Measurements from ENCODE around the gene PTGS1.
"Not testable (repeated sequence)": the region's sequence is repeated elsewhere in the genome, so short reads cannot be mapped to it uniquely, and the experiment has no call there.

Gene PTGS1

DNA sequence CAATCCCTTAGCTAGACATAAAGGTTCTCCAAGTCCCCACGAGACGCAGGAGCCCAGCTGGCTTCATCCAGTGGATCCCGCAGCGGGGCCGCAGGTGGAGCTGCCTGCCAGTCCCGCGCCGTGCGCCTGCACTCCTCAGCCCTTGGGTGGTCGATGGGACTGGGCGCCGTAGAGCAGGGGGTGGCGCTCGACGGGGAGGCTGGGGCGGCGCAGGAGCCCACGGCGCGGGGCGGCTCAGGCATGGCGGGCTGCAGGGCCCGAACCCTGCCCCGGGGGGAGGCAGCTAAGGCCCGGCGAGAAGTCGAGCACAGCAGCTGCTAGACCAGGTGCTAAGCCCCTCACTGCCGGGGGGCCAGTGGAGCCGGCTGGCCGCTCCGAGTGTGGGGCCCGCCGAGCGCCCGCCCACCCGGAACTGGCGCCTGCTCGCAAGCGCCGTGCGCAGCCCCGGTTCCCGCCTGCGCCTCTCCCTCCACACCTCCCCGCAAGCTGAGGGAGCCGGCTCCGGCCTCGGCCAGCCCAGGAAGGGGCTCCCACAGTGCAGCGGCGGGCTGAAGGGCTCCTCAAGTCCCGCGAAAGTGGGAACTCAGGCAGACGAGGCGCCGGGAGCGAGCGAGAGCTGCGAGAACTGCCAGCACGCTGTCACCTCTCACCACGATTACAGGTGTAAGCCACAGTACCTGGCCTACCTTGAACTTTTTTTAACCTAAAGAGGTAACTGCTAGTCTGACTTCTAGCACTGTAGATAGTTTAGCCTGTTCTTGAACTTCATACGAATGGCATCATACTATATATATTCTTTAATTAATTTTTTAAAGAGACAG lies 35.5 kb downstream of the PTGS1 start:
- no peak for TF ChIP-seq ARNT (IDR thresholded peaks at IDR 0.05)
- no peak for DNase-seq (ENCODE audit: extremely low spot score)
- ChIA-PET CTCF (no interaction called here), POLR2A (no interaction called here)

DNA sequence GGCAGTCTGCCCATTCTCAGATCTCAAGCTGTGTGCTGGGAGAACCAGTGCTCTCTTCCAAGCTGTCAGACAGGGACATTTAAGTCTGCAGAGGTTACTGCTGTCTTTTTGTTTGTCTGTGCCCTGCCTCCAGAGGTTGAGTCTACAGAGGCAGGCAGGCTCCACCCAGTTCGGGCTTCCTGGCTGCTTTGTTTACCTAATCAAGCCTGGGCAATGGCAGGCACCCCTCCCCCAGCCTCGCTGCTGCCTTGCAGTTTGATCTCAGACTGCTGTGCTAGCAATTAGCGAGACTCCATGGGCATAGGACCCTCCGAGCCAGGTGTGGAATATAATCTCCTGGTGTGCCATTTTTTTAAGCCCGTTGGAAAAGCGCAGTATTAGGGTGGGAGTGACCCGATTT lies 43.3 kb downstream of the PTGS1 start:
- POLR2A ChIA-PET; DNase-seq (ENCODE audit: extremely low spot score); CTCF ChIA-PET: not testable (repeated sequence)

DNA sequence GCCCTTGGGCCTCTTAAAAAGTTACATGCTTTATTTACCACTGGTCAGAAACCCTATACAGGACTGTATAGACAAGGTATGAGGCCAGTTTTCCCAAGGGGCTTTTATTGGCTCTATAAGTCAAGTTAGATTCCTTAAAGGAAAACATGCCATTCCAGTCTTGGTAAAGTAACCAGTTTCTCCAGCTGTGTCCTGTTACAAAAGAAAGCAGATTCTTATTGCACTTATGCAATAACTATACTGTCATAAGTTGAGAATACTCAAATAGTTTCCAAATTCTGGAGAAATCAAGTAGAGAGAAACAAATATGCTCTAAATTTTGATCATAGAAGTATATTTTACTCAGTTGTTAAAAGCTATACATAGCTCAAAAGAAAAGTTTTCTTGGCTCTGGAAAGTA lies 47.2 kb downstream of the PTGS1 start:
- TF ChIP-seq FOXK2 (IDR thresholded peaks at IDR 0.05) (no peak), HDGF (IDR thresholded peaks at IDR 0.05; ENCODE audit: borderline replicate concordance) (no peak), SUZ12 (IDR thresholded peaks at IDR 0.05) (no peak), FOXM1 (IDR thresholded peaks at IDR 0.05; ENCODE audit: borderline replicate concordance) (no peak), L3MBTL2 (conservative IDR thresholded peaks at IDR 0.05) (no peak), ARNT (IDR thresholded peaks at IDR 0.05) (no peak), NFRKB (IDR thresholded peaks at IDR 0.05) (no peak), LEF1 (IDR thresholded peaks at IDR 0.05; ENCODE audit: borderline replicate concordance) (no peak), FOXA1 (IDR thresholded peaks at IDR 0.05) (no peak), BHLHE40 (IDR thresholded peaks at IDR 0.05; ENCODE audit: borderline replicate concordance) (no peak), CTBP1 (IDR thresholded peaks at IDR 0.05; ENCODE audit: borderline replicate concordance) (no peak), ELF4 (IDR thresholded peaks at IDR 0.05) (no peak), TARDBP (IDR thresholded peaks at IDR 0.05) (no peak), ZNF384 (IDR thresholded peaks at IDR 0.05) (no peak), SP1 (IDR thresholded peaks at IDR 0.05) (no peak)
- TF ChIP-seq, protein P1, sequence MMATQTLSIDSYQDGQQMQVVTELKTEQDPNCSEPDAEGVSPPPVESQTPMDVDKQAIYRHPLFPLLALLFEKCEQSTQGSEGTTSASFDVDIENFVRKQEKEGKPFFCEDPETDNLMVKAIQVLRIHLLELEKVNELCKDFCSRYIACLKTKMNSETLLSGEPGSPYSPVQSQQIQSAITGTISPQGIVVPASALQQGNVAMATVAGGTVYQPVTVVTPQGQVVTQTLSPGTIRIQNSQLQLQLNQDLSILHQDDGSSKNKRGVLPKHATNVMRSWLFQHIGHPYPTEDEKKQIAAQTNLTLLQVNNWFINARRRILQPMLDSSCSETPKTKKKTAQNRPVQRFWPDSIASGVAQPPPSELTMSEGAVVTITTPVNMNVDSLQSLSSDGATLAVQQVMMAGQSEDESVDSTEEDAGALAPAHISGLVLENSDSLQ (IDR thresholded peaks at IDR 0.05) = no peak
- ChIA-PET CTCF (no interaction called here), POLR2A (no interaction called here)
- DNase-seq (ENCODE audit: extremely low spot score) = no peak

DNA sequence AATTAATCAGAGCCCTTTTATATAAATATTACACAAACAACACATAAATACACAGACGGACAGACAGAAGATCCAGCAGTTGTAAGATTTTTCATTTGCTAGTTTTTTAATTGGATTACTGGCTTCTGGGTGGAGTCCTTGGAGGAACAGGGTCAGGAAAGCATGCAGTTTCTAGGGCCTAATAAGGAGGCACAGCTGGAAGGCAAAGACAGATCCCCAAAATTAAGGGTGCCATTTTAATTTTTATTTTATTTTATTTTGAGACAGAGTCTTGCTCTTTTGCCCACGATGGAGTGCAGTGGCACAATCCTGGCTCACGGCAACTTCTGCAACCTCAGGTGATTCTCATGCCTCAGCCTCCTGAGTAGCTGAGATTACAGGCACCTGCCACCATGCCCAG lies 49.5 kb downstream of the PTGS1 start:
- ChIA-PET POLR2A (no interaction called here), CTCF (no interaction called here)
- TF ChIP-seq FOXA1 (IDR thresholded peaks at IDR 0.05) (no peak), NFRKB (IDR thresholded peaks at IDR 0.05) (no peak), ZNF384 (IDR thresholded peaks at IDR 0.05) (no peak), SUZ12 (IDR thresholded peaks at IDR 0.05) (no peak), BHLHE40 (IDR thresholded peaks at IDR 0.05; ENCODE audit: borderline replicate concordance) (no peak), SP1 (IDR thresholded peaks at IDR 0.05) (no peak), LEF1 (IDR thresholded peaks at IDR 0.05; ENCODE audit: borderline replicate concordance) (no peak), ELF4 (IDR thresholded peaks at IDR 0.05) (no peak), HDGF (IDR thresholded peaks at IDR 0.05; ENCODE audit: borderline replicate concordance) (no peak), TARDBP (IDR thresholded peaks at IDR 0.05) (no peak), ARNT (IDR thresholded peaks at IDR 0.05) (no peak), CTBP1 (IDR thresholded peaks at IDR 0.05; ENCODE audit: borderline replicate concordance) (no peak), L3MBTL2 (conservative IDR thresholded peaks at IDR 0.05) (no peak), FOXK2 (IDR thresholded peaks at IDR 0.05) (no peak), FOXM1 (IDR thresholded peaks at IDR 0.05; ENCODE audit: borderline replicate concordance) (no peak)
- TF ChIP-seq, protein P1 (IDR thresholded peaks at IDR 0.05) = no peak
- no peak for DNase-seq (ENCODE audit: extremely low spot score)

DNA sequence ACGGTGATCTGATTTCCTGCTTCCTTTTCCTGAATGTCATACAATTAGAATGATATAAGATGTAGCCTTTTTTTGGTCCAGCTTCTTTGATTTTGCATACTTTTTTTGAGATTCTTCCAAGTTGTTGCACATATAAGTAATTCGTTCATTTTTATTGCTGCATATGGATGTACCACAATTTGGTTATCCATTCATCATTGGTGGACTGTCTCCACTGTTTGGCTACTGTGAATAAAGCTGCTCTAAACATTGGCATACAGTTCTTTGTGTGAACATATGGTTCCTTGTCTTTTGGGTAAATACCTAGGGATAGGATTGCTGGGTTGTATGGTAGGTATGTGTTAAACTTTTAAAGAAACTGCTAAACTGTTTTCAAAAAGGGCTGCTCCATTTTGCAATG lies 54.3 kb downstream of the PTGS1 start:
- TF ChIP-seq SUZ12 (IDR thresholded peaks at IDR 0.05) = no peak
- no peak for TF ChIP-seq FOXK2 (IDR thresholded peaks at IDR 0.05)
- no peak for TF ChIP-seq ELF4 (IDR thresholded peaks at IDR 0.05)
- TF ChIP-seq ZNF384 (IDR thresholded peaks at IDR 0.05) = no peak
- no peak for TF ChIP-seq HDGF (IDR thresholded peaks at IDR 0.05; ENCODE audit: borderline replicate concordance)
- TF ChIP-seq BHLHE40 (IDR thresholded peaks at IDR 0.05; ENCODE audit: borderline replicate concordance) = no peak
- no peak for TF ChIP-seq LEF1 (IDR thresholded peaks at IDR 0.05; ENCODE audit: borderline replicate concordance)
- TF ChIP-seq TARDBP (IDR thresholded peaks at IDR 0.05) = no peak
- TF ChIP-seq SP1 (IDR thresholded peaks at IDR 0.05) = no peak
- TF ChIP-seq L3MBTL2 (conservative IDR thresholded peaks at IDR 0.05) = no peak
- no peak for TF ChIP-seq FOXA1 (IDR thresholded peaks at IDR 0.05)
- no peak for TF ChIP-seq CTBP1 (IDR thresholded peaks at IDR 0.05; ENCODE audit: borderline replicate concordance)
- TF ChIP-seq NFRKB (IDR thresholded peaks at IDR 0.05) = no peak
- DNase-seq (ENCODE audit: extremely low spot score) = no peak
- POLR2A ChIA-PET = no interaction called here
- CTCF ChIA-PET = no interaction called here

DNA sequence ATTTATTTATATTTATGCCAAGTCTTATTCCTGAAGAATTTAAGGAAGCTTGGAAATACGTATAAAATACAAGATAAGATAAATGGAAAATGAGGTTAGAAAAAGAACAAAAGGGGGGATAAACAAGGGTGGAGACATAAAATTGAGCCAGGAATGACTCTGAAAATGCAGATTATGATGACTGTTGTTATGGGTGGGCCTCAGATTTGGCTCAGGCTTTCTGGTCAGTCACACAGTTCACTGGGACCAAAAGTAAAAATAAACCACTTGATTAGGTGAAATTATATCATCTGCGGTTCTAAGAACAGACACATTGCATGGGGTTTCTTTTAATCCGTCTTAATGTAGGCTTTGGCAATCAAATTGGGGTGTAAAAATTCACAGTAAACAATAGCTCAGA lies 55.9 kb downstream of the PTGS1 start:
- DNase-seq (ENCODE audit: extremely low spot score) = no peak
- POLR2A ChIA-PET = no interaction called here
- TF ChIP-seq ELF4 (IDR thresholded peaks at IDR 0.05) = no peak
- CTCF ChIA-PET = interaction anchor here (0.6 kb wide), 1 partner anchor 154 kb away, joined by 5 read pairs; no protein-coding TSS in a partner anchor

DNA sequence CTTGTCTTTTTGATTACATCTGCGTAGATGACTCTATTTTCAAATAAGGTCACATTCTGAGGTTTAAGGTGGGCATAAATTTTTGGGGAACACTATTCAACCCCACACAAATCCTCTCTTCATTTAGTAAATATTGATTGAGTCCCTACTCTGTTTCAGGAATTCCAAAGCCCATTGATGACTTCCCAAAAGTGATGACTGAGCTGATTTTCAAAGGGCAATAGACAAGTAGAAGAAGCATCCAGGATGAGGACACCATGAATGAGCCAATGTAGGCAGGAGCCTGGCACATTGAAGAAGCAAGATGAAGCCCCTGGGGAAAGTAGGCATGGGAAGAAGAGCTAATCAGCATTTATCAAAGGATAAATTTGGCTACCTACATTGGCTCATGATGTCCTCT lies 71.7 kb downstream of the PTGS1 start:
- TF ChIP-seq BHLHE40 (IDR thresholded peaks at IDR 0.05; ENCODE audit: borderline replicate concordance) (no peak), L3MBTL2 (conservative IDR thresholded peaks at IDR 0.05) (no peak)
- no peak for DNase-seq (ENCODE audit: extremely low spot score)
- POLR2A ChIA-PET = no interaction called here
- CTCF ChIA-PET = no interaction called here

Data from HEK293T (cell line).